NCI-H2196 treated with DMSO at 0.1 percent for 48 hours (cell line): Measurements from ENCODE around the gene ANKHD1.
A peak's percentile ranks its signal among the peaks of the same experiment; 100 is the strongest.

Source experiments
- DNase-seq: peaks from one replicate; lab custom pipeline; 2025; ENCODE audit not compliant: unreplicated experiment; lab: John Stamatoyannopoulos, UW

The ANKHD1 gene

GRCh38 chr5:140513124-140513523, 111.5 kb downstream of the ANKHD1 start:
- DNase-seq, result no peak

GRCh38 chr5:140524003-140524402, 122.4 kb downstream of the ANKHD1 start:
- no peak for DNase-seq

- no peak for DNase-seq
These were observed 138.6 kb downstream of the ANKHD1 start for GRCh38 chr5:140540227-140540626.

GRCh38 chr5:140542972-140543371, 141.3 kb downstream of the ANKHD1 start:
- DNase-seq, result no peak

GRCh38 chr5:140544986-140545385, 143.4 kb downstream of the ANKHD1 start:
- DNase-seq, result no peak

GRCh38 chr5:140545606-140546005, 144.0 kb downstream of the ANKHD1 start:
- no peak for DNase-seq

GRCh38 chr5:140546851-140547507, 145.3 kb downstream of the ANKHD1 start:
- DNase-seq, result no peak

GRCh38 chr5:140547508-140548299, 146.1 kb downstream of the ANKHD1 start, which contains the start of gene EIF4EBP3:
TSS of gene EIF4EBP3 (plus strand) at chr5:140547662. CDS start at chr5:140547738, 76 bp downstream.
- peak; percentile 92 for DNase-seq

GRCh38 chr5:140548300-140548688, 146.7 kb downstream of the ANKHD1 start:
- no peak for DNase-seq

GRCh38 chr5:140548791-140549190, 147.2 kb downstream of the ANKHD1 start:
- DNase-seq, result no peak

GRCh38 chr5:140549237-140550144, 147.9 kb downstream of the ANKHD1 start:
- peak; percentile 27 for DNase-seq

- no peak for DNase-seq
These were observed 148.8 kb downstream of the ANKHD1 start for GRCh38 chr5:140550147-140551079.

GRCh38 chr5:140551872-140552271, 150.2 kb downstream of the ANKHD1 start:
- no peak for DNase-seq

- no peak for DNase-seq
These were observed 152.0 kb downstream of the ANKHD1 start for GRCh38 chr5:140553657-140554056.

GRCh38 chr5:140554454-140554853, 152.8 kb downstream of the ANKHD1 start:
- DNase-seq, result no peak

GRCh38 chr5:140555747-140556312, 154.2 kb downstream of the ANKHD1 start:
- no peak for DNase-seq

GRCh38 chr5:140556438-140556837, 154.8 kb downstream of the ANKHD1 start:
- DNase-seq, result no peak

- DNase-seq, result peak; percentile 83
These were observed 155.6 kb downstream of the ANKHD1 start, which contains the start of gene SRA1 for GRCh38 chr5:140557136-140557805. TSS of gene SRA1 (minus strand) at chr5:140557473. CDS start at chr5:140557452, 21 bp downstream.

- DNase-seq, result no peak
These were observed 156.3 kb downstream of the ANKHD1 start for GRCh38 chr5:140557965-140558364.
